K562 (cell line): ENCODE measurements around the gene HOXC5. TPM values are rescaled to one million over a fixed set of nuclear protein-coding genes. Genes with fewer than 3 reads are reported as not detected.

Experiments used
- SPI1 ChIP-seq: IDR thresholded peaks from 2 replicates; pipeline ENCODE4 v1.6.1; 2011; ENCODE audit warnings: low read depth, low read length, control low read depth, borderline replicate concordance
- SRSF7 ChIP-seq: fragments of 200-400 bp; formaldehyde crosslinking; optimal IDR thresholded peaks from 2 replicates; pipeline ENCODE3; 2017; ENCODE audit warnings: mild to moderate bottlenecking, low read depth, low read length
- ZBTB1 ChIP-seq: sonication (generic); formaldehyde crosslinking; IDR thresholded peaks from 2 replicates; pipeline ENCODE4 v1.8.1; 2023; ENCODE audit warnings: missing genetic modification reagents, low read depth, mild to moderate bottlenecking, borderline replicate concordance
- ZNF583 ChIP-seq: fragments of 250-450 bp; sonication (Bioruptor Pico); IDR thresholded peaks from 2 replicates; pipeline ENCODE4 v1.4.0; 2020
- polyA plus RNA-seq, 8 experiments: library from polyadenylated mRNA; depleted of rRNA in 4 of 8; stranded (reverse) in 5 of 8; unstranded in 3 of 8; fragments of >200 nt; fragmentation: Nextera tagmentation in 2 of 8; fragmentation: Illumina TruSeq in 1 of 8; extraction: Ambion mirVana in 2 of 8; extraction: Trizol in 1 of 8; gene quantifications; 2 replicates each; pipeline versions ENCODE4 v1.2.1 to v1.2.3, GENCODE V29; 2011 to 2014; ENCODE audit warnings: inconsistent platforms in 1 of 8, missing spikeins in 1 of 8
- total RNA-seq, 7 experiments: library from RNA; depleted of rRNA in 6 of 7; stranded (reverse); fragments of >200 nt in 6 of 7; fragmentation: Illumina TruSeq in 2 of 7; extraction: Trizol in 2 of 7; gene quantifications; 2 replicates each; pipeline versions ENCODE4 v1.2.1 to v1.2.3, GENCODE V29; 2011 to 2021; ENCODE audit warnings: low replicate concordance in 1 of 7
- TF ChIP-seq, protein P1 (sequence below), 2 experiments: IDR thresholded peaks; 2 replicates each; pipeline ENCODE4 v1.6.1; 2012; ENCODE audit warnings: improper control_type of control experiment in 2 of 2, low read depth in 2 of 2, low read length in 2 of 2, borderline replicate concordance in 1 of 2
- TF ChIP-seq, protein P2 (sequence below): IDR thresholded peaks from 2 replicates; pipeline ENCODE4 v1.6.1; 2011; ENCODE audit warnings: borderline replicate concordance, low read depth, mild to moderate bottlenecking, moderate library complexity, low read length; ENCODE audit not compliant: insufficient read depth, poor library complexity, severe bottlenecking
- TF ChIP-seq, protein P3 (sequence below), 3 experiments: IDR thresholded peaks in 2 of 3; conservative IDR thresholded peaks in 1 of 3; 2 replicates each; pipeline ENCODE4 v1.5.1; 2011 to 2012; ENCODE audit warnings: low read length in 3 of 3, mild to moderate bottlenecking in 3 of 3, control low read depth in 2 of 3, improper control_type of control experiment in 1 of 3, inconsistent platforms in 1 of 3, low read depth in 1 of 3, mixed read lengths in 1 of 3, moderate library complexity in 1 of 3; ENCODE audit not compliant: insufficient read depth in 2 of 3
- TF ChIP-seq, protein P4 (sequence below): fragments of 450-650 bp; IDR thresholded peaks from 2 replicates; pipeline ENCODE4 v1.6.1; 2018; ENCODE audit not compliant: partially characterized antibody

Gene HOXC5
- total and polyA plus RNA-seq, 9 of the 15 experiments (the other 6 are each of a cell fraction or from before 2014, with no cell fraction given) = 0.10 to 0.44 (median 0.18) TPM; not detected in 4

DNA sequence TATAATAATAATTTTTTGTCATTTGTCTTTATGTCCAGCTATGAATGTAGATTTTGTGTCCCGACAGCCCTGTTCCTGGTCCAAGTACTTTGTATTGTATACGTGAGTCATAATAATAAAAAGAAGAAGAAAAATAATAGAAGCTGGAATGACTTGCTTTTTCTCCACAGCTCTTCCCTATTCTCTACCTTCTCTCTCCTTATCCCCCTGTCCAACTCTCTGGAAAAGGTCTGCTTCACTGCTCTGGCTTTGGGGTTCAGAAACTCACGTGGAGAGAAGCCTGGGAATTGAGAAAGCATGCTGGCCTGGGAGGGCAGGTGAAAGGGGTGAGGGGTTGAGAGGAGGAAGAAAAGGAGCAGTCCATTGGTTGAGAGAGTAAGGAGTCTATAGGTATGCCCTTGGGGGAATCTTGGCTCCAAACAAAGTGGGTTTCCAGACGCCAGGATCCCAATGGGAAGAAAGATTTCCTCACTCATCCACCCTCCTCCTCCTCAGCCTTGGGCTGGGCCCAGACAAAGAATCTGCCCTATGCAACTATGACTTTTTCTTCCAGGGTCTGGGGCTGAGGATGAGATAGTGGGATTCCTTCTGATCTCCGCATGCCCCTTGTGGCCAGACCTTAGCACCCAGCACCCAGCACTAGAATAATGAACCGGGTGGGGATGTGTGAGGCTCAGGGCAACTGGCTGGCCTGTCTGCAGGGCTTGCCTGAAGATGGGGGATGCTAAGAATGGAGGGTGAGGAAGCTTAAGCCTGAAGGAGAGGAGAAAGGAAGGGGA lies 20.0 kb upstream of the HOXC5 start (continued):
- TF ChIP-seq, protein P1, sequence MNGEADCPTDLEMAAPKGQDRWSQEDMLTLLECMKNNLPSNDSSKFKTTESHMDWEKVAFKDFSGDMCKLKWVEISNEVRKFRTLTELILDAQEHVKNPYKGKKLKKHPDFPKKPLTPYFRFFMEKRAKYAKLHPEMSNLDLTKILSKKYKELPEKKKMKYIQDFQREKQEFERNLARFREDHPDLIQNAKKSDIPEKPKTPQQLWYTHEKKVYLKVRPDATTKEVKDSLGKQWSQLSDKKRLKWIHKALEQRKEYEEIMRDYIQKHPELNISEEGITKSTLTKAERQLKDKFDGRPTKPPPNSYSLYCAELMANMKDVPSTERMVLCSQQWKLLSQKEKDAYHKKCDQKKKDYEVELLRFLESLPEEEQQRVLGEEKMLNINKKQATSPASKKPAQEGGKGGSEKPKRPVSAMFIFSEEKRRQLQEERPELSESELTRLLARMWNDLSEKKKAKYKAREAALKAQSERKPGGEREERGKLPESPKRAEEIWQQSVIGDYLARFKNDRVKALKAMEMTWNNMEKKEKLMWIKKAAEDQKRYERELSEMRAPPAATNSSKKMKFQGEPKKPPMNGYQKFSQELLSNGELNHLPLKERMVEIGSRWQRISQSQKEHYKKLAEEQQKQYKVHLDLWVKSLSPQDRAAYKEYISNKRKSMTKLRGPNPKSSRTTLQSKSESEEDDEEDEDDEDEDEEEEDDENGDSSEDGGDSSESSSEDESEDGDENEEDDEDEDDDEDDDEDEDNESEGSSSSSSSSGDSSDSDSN (IDR thresholded peaks at IDR 0.05; ENCODE audit: borderline replicate concordance in 1 of 2, low read depth in 2 of 2, low read length in 2 of 2) = no peak
- TF ChIP-seq SRSF7 (no peak), ZNF583 (no peak), ZBTB1 (CRISPR knock-in tag) (no peak), SPI1 (no peak)
- TF ChIP-seq, protein P2, sequence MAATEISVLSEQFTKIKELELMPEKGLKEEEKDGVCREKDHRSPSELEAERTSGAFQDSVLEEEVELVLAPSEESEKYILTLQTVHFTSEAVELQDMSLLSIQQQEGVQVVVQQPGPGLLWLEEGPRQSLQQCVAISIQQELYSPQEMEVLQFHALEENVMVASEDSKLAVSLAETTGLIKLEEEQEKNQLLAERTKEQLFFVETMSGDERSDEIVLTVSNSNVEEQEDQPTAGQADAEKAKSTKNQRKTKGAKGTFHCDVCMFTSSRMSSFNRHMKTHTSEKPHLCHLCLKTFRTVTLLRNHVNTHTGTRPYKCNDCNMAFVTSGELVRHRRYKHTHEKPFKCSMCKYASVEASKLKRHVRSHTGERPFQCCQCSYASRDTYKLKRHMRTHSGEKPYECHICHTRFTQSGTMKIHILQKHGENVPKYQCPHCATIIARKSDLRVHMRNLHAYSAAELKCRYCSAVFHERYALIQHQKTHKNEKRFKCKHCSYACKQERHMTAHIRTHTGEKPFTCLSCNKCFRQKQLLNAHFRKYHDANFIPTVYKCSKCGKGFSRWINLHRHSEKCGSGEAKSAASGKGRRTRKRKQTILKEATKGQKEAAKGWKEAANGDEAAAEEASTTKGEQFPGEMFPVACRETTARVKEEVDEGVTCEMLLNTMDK = peak; percentile 9
- TF ChIP-seq, protein P3, sequence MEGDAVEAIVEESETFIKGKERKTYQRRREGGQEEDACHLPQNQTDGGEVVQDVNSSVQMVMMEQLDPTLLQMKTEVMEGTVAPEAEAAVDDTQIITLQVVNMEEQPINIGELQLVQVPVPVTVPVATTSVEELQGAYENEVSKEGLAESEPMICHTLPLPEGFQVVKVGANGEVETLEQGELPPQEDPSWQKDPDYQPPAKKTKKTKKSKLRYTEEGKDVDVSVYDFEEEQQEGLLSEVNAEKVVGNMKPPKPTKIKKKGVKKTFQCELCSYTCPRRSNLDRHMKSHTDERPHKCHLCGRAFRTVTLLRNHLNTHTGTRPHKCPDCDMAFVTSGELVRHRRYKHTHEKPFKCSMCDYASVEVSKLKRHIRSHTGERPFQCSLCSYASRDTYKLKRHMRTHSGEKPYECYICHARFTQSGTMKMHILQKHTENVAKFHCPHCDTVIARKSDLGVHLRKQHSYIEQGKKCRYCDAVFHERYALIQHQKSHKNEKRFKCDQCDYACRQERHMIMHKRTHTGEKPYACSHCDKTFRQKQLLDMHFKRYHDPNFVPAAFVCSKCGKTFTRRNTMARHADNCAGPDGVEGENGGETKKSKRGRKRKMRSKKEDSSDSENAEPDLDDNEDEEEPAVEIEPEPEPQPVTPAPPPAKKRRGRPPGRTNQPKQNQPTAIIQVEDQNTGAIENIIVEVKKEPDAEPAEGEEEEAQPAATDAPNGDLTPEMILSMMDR (IDR thresholded peaks at IDR 0.05 in 2 of 3, conservative IDR thresholded peaks at IDR 0.05 in 1 of 3; ENCODE audit: insufficient read depth in 2 of 3, low read depth in 1 of 3, low read length in 3 of 3) = peak in 1 of 3 experiments; percentile 23; a peak in 1 of 6 replicates
- TF ChIP-seq, protein P4, sequence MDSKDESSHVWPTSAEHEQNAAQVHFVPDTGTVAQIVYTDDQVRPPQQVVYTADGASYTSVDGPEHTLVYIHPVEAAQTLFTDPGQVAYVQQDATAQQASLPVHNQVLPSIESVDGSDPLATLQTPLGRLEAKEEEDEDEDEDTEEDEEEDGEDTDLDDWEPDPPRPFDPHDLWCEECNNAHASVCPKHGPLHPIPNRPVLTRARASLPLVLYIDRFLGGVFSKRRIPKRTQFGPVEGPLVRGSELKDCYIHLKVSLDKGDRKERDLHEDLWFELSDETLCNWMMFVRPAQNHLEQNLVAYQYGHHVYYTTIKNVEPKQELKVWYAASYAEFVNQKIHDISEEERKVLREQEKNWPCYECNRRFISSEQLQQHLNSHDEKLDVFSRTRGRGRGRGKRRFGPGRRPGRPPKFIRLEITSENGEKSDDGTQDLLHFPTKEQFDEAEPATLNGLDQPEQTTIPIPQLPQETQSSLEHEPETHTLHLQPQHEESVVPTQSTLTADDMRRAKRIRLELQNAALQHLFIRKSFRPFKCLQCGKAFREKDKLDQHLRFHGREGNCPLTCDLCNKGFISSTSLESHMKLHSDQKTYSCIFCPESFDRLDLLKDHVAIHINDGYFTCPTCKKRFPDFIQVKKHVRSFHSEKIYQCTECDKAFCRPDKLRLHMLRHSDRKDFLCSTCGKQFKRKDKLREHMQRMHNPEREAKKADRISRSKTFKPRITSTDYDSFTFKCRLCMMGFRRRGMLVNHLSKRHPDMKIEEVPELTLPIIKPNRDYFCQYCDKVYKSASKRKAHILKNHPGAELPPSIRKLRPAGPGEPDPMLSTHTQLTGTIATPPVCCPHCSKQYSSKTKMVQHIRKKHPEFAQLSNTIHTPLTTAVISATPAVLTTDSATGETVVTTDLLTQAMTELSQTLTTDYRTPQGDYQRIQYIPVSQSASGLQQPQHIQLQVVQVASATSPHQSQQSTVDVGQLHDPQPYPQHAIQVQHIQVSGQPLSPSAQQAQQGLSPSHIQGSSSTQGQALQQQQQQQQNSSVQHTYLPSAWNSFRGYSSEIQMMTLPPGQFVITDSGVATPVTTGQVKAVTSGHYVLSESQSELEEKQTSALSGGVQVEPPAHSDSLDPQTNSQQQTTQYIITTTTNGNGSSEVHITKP = peak; percentile 46
